ENCODE data around the gene PAX9. TPM values are rescaled to one million over a fixed set of nuclear protein-coding genes. Genes with fewer than 3 reads are reported as not detected.

PAX9 gene
- not detected for total RNA-seq

DNA sequence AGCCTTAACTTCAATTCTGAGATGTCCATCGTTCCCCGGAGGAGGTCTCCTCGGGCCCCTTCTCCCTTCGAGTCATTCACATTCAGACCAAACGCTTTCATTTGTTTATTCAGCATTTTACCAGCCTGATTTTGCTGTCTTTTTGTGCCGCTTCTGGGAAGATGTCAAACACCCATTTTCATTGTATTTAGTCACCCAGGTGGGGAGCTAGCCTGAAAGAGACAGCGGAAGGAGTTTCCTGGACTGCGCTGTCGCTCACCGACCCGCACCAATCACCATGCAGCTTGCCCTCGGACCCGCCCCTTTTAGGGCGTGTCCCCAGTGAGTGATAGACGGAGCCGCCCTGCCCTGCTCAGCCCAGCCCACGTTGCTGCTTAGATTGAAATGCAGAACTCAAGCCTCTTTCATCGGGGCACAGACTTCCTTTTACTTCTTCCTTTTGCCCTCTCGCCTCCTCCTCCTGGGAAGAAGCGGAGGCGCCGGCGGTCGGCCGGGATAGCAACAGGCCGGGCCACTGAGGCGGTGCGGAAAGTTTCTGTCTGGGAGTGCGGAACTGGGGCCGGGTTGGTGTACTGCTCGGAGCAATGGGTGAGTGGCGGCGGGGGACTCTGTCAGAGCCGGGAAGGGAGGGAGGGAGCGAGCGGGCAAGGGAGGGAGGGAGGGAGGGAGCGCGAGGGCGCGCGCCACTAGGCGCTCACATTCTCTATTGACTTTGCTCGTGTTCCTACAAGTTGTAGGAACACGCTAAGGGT lies at the start of gene PAX9:
Gene PAX9 (plus strand): TSS at position 355 of the 752 bp plus-strand sequence. CDS start 230 bp downstream, at position 585.

Other genes with a start within 250 kb of the PAX9 start
- gene NKX2-1, start 141.6 kb upstream of the PAX9 start, total RNA-seq: 1.6 TPM
- gene NKX2-8, start 79.2 kb upstream of the PAX9 start, total RNA-seq: not detected